DND-41 (cell line): ENCODE results near the gene SPATA45.
A peak's percentile ranks its signal among the peaks of the same experiment; 100 is the strongest.

Source experiments
- ATAC-seq: fragments of 200-7000 bp; cut with Tn5 transposase; 3 replicates; pipeline ENCODE4 v1.9.1; 2021; ENCODE audit warnings: low read depth; ENCODE audit not compliant: insufficient read depth
- DNase-seq: peaks from one replicate; pipeline ENCODE4 v3.0.0-alpha.2; 2020
- H2AFZ ChIP-seq: 2 replicates; pipeline ENCODE4 v1.6.0; 2012; ENCODE audit warnings: low read depth, low read length
- H3K27ac ChIP-seq: 2 replicates; pipeline ENCODE4 v1.5.1; 2012; ENCODE audit warnings: low read length, inconsistent platforms
- H3K27me3 ChIP-seq: fragments of 200-600 bp; sonication (generic); 2 replicates; pipeline ENCODE4 v1.6.0; 2012; ENCODE audit warnings: low read length, mild to moderate bottlenecking, inconsistent platforms; ENCODE audit not compliant: insufficient read depth, poor library complexity
- H3K36me3 ChIP-seq: 2 replicates; pipeline ENCODE4 v1.5.1; 2012; ENCODE audit warnings: low read length, inconsistent platforms; ENCODE audit not compliant: insufficient read depth
- H3K4me1 ChIP-seq: 2 replicates; pipeline ENCODE4 v1.5.1; 2012; ENCODE audit warnings: mild to moderate bottlenecking, low read length; ENCODE audit not compliant: insufficient read depth
- H3K4me2 ChIP-seq: 2 replicates; pipeline ENCODE4 v1.6.0; 2012; ENCODE audit warnings: mild to moderate bottlenecking, moderate library complexity, low read length, inconsistent platforms; ENCODE audit not compliant: insufficient read depth
- H3K4me3 ChIP-seq, 2 experiments: fragments of 200-600 bp in 1 of 2; shearing (Covaris generic) in 1 of 2; 2 replicates each; pipeline ENCODE4 v1.5.1; 2012 to 2016; ENCODE audit warnings: inconsistent platforms in 2 of 2, low read length in 2 of 2, mild to moderate bottlenecking in 2 of 2, low read depth in 1 of 2, moderate library complexity in 1 of 2
- H3K79me2 ChIP-seq: 2 replicates; pipeline ENCODE4 v1.6.0; 2012; ENCODE audit warnings: low read length, inconsistent platforms; ENCODE audit not compliant: insufficient read depth
- H3K9ac ChIP-seq: 2 replicates; pipeline ENCODE4 v1.6.0; 2012; ENCODE audit warnings: low read depth, mild to moderate bottlenecking, inconsistent platforms, low read length, moderate library complexity
- H3K9me3 ChIP-seq: 2 replicates; pipeline ENCODE4 v1.5.1; 2012; ENCODE audit warnings: low read length, moderate library complexity, mild to moderate bottlenecking, inconsistent platforms; ENCODE audit not compliant: insufficient read depth, severe bottlenecking
- H4K20me1 ChIP-seq: 2 replicates; pipeline ENCODE4 v1.6.0; 2012; ENCODE audit warnings: low read length; ENCODE audit not compliant: insufficient read depth
- EZH2 ChIP-seq: IDR thresholded peaks from 3 replicates; pipeline ENCODE4 v1.6.1; 2012; ENCODE audit warnings: borderline replicate concordance, low read depth, mild to moderate bottlenecking, moderate library complexity, low read length, inconsistent platforms; ENCODE audit not compliant: severe bottlenecking
- TF ChIP-seq, protein P1 (sequence below): IDR thresholded peaks from 2 replicates; pipeline ENCODE4 v1.5.1; 2012; ENCODE audit warnings: borderline replicate concordance, low read length, moderate library complexity, mild to moderate bottlenecking; ENCODE audit not compliant: poor library complexity, severe bottlenecking; ENCODE audit errors: extremely low read depth

Gene SPATA45

DNA sequence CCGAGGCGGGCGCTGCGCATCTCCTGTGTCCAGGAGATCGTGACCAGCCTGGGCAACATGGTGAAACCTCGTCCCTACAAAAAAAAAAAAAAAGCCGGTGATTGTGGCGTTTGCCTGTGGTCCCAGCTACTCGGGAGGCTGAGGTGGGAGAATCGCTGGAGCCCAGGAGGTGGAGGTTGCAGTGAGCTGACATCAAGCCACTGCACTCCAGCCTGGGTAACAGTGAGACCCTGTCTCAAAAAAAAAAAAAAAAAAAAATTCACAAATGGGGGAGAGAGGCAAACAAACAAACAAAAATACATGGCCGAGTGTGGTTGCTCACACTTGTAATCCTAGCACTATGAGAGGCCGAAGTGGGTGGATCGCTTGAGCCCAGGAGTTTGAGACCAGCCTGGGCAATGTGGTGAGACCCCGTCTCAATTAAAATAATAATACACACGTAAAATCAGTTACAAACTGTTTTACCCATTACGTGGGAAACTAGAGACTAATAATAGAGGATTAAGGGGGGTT, 55.0 kb downstream of the SPATA45 start:
- Histone ChIP-seq H3K9me3 (no peaks in the 10 kb centered on the region), H3K27ac (peak overlapping the region; percentile 72), H3K79me2 (peaks cover 58% of the 10 kb centered on the region), H2AFZ (peak overlapping the region; percentile 90), H3K4me1 (peaks cover 55% of the 10 kb centered on the region), H3K36me3 (peaks cover 14% of the 10 kb centered on the region), H3K9ac (peak overlapping the region; percentile 80), H4K20me1 (no peaks in the 10 kb centered on the region), H3K27me3 (no peaks in the 10 kb centered on the region), H3K4me2 (peak overlapping the region; percentile 78), H3K4me3 (peak overlapping the region; percentile 66 to 68; a peak in 3 of 4 replicates)
- DNase-seq, result no peak
- TF ChIP-seq, protein P1, sequence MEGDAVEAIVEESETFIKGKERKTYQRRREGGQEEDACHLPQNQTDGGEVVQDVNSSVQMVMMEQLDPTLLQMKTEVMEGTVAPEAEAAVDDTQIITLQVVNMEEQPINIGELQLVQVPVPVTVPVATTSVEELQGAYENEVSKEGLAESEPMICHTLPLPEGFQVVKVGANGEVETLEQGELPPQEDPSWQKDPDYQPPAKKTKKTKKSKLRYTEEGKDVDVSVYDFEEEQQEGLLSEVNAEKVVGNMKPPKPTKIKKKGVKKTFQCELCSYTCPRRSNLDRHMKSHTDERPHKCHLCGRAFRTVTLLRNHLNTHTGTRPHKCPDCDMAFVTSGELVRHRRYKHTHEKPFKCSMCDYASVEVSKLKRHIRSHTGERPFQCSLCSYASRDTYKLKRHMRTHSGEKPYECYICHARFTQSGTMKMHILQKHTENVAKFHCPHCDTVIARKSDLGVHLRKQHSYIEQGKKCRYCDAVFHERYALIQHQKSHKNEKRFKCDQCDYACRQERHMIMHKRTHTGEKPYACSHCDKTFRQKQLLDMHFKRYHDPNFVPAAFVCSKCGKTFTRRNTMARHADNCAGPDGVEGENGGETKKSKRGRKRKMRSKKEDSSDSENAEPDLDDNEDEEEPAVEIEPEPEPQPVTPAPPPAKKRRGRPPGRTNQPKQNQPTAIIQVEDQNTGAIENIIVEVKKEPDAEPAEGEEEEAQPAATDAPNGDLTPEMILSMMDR, result no peak
- no peak for ATAC-seq

DNA sequence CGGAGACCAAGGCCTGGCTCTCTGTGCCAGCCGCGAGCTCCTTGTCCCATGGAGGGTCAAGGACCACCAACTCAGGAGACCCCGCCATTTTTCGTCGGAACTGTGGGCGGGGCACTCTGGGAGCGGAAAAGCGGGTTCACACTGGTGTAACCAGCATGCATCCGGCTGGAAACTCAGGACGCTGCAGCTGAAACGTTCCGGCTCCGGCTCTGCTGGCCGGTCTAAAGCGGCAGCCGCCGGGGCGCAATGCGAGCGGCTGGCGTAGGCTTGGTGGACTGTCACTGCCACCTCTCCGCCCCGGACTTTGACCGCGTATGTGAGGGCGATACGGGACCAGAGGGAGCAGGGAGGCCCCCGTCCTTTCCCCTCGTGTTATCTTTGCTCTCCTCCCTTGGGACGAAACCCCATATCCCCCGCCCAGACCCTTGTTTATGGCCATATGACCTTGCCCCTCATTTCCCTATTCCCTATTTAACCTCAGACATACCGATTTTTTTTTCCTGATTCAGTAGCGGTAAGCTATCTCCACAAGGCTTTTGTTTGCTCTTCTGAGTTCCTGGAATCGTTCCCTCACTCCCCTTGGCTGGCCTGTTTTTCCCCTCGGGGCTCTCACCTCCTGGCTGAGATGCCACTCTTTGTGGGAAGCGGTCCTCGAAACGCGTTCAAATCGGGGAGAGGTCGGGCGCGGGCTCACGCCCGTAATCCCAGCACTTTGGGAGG, 55.6 kb downstream of the SPATA45 start, which contains the start of the genes NSL1 and TATDN3:
Gene NSL1, minus strand, starts transcription at position 102 of the 720 bp plus-strand sequence. Its CDS starts 14 bp downstream, at position 88.
Gene TATDN3, plus strand, starts transcription at position 219 of the 720 bp plus-strand sequence. Its CDS starts 28 bp downstream, at position 247.
- TF ChIP-seq, protein P1, result no peak
- no peak for TF ChIP-seq EZH2
- peak; percentile 76 for ATAC-seq
- Histone ChIP-seq H3K27me3 (no peaks in the 10 kb centered on the region), H3K27ac (peak within 1 kb of the TSS; percentile 72), H3K79me2 (peaks cover 61% of the 10 kb centered on the region), H4K20me1 (no peaks in the 10 kb centered on the region), H2AFZ (peak within 1 kb of the TSS; percentile 90), H3K36me3 (peaks cover 14% of the 10 kb centered on the region), H3K4me2 (peak within 1 kb of the TSS; percentile 91), H3K9me3 (no peaks in the 10 kb centered on the region), H3K4me3 (peak within 1 kb of the TSS; percentile 66 to 68), H3K4me1 (peaks cover 55% of the 10 kb centered on the region), H3K9ac (peak within 1 kb of the TSS; percentile 80)
- peak; percentile 94 for DNase-seq

DNA sequence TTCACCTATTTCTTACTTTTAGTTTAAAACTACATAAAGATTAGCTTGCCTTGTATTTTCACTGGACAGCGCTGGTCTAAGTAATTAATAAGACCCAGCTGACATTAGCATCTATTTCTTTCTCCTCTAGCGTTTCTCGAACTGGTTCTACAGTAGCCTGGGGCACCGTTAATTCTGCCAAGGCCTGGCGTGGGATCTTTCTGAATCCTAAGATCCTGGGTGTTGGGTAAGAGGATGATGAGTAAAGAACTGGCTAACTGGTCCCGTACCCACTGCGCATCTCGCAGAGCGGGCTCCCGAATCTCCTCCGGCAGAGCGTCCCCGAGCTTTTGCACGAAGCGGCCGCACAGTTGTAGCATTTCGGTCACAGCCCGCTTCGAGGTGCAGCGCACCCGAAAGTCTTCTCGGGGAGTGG, 56.2 kb downstream of the SPATA45 start:
- ATAC-seq (peak; percentile 72), DNase-seq (no peak)
- no peak for TF ChIP-seq EZH2
- TF ChIP-seq, protein P1, result no peak
- Histone ChIP-seq H4K20me1 (no peaks in the 10 kb centered on the region), H3K4me2 (peak overlapping the region; percentile 91), H3K4me1 (peaks cover 55% of the 10 kb centered on the region), H2AFZ (peak overlapping the region; percentile 90), H3K9me3 (no peaks in the 10 kb centered on the region), H3K79me2 (peaks cover 62% of the 10 kb centered on the region), H3K27me3 (no peaks in the 10 kb centered on the region), H3K27ac (peak overlapping the region; percentile 72), H3K4me3 (peak overlapping the region; percentile 66 to 68), H3K36me3 (peaks cover 16% of the 10 kb centered on the region), H3K9ac (peak overlapping the region; percentile 80)
